Nephron (organoid): Measurements from ENCODE around the gene PRKD1.
A peak's percentile ranks its signal among the peaks of the same experiment; 100 is the strongest.

Experiments
- H3K27ac Mint-ChIP-seq, 3 experiments: 2 replicates each; pipeline ENCODE4 v1.8.0; 2020; ENCODE audit warnings: mixed read lengths in 3 of 3, mild to moderate bottlenecking in 2 of 3, moderate library complexity in 1 of 3
- H3K27me3 Mint-ChIP-seq: 2 replicates; pipeline ENCODE4 v1.8.0; 2021; ENCODE audit warnings: low read depth, mild to moderate bottlenecking, moderate library complexity, mixed read lengths
- H3K36me3 Mint-ChIP-seq: 2 replicates; pipeline ENCODE4 v1.8.0; 2020; ENCODE audit warnings: low read depth, mixed read lengths
- H3K4me1 Mint-ChIP-seq: 2 replicates; pipeline ENCODE4 v1.8.0; 2020; ENCODE audit warnings: mixed read lengths
- H3K4me3 Mint-ChIP-seq, 3 experiments: 2 replicates each; pipeline ENCODE4 v1.8.0; 2020; ENCODE audit warnings: mild to moderate bottlenecking in 3 of 3, mixed read lengths in 3 of 3, moderate library complexity in 2 of 3
- H3K9me3 Mint-ChIP-seq: 2 replicates; pipeline ENCODE4 v1.8.0; 2020; ENCODE audit warnings: mixed read lengths
- CTCF ChIP-seq, 3 experiments: fragments of 200-600 bp; sonication (generic); IDR thresholded peaks; one replicate each; pipeline ENCODE4 v1.5.0; 2021; ENCODE audit warnings: antibody characterized with exemption in 3 of 3; ENCODE audit not compliant: unreplicated experiment in 3 of 3

PRKD1 gene

GRCh38 chr14:29637411-29637810, 290.2 kb downstream of the PRKD1 start:
- TF ChIP-seq CTCF (IDR thresholded peaks at IDR 0.05; ENCODE audit: unreplicated experiment in 3 of 3): no peak
- H3K9me3 Mint-ChIP-seq: no peaks in the 10 kb centered on the region
- H3K4me3 Mint-ChIP-seq: no peak overlapping the region

DNA sequence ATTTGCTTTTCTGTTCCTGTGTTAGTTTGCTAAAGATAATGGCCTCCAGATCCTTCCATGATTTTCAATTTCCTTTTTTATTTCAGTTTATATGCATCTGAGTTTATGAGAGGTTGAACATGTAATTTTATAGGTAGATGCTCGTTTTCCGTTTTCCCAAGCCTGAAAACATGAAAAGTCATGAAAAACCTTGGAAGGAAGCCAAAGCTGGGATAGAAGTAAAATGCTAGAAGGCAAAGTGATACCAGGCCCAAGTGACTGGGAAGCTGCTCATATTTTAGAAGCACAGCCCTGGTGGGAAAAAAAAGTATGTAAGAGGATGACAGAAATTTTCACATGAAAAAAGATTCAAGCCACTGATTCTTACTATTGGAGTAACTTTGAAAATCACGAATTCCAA, 290.8 kb downstream of the PRKD1 start:
- no peak for TF ChIP-seq CTCF (IDR thresholded peaks at IDR 0.05; ENCODE audit: unreplicated experiment in 3 of 3)
- H3K4me1 Mint-ChIP-seq: peaks cover 9% of the 10 kb centered on the region
- H3K27me3 Mint-ChIP-seq: no peaks in the 10 kb centered on the region
- peaks cover 16% of the 10 kb centered on the region for H3K36me3 Mint-ChIP-seq
- H3K27ac Mint-ChIP-seq: peak overlapping the region in 1 of 3 experiments; percentile 80
- no peak overlapping the region for H3K4me3 Mint-ChIP-seq
- H3K9me3 Mint-ChIP-seq: no peaks in the 10 kb centered on the region

More at GRCh38 chr14:29637411-29637810, 290.2 kb downstream of the PRKD1 start:
- Mint-ChIP-seq H3K27me3 (no peaks in the 10 kb centered on the region), H3K27ac (peak overlapping the region in 1 of 3 experiments; percentile 39), H3K4me1 (peaks cover 9% of the 10 kb centered on the region), H3K36me3 (peaks cover 16% of the 10 kb centered on the region)

- H3K4me3 Mint-ChIP-seq: no peak overlapping the region
- H3K27me3 Mint-ChIP-seq: no peaks in the 10 kb centered on the region
- no peaks in the 10 kb centered on the region for H3K4me1 Mint-ChIP-seq
- H3K36me3 Mint-ChIP-seq: peaks cover 8% of the 10 kb centered on the region
- H3K9me3 Mint-ChIP-seq: no peaks in the 10 kb centered on the region
- H3K27ac Mint-ChIP-seq: no peak overlapping the region
- TF ChIP-seq CTCF (IDR thresholded peaks at IDR 0.05; ENCODE audit: unreplicated experiment in 3 of 3): no peak
Observed at GRCh38 chr14:29630566-29631160, 297.0 kb downstream of the PRKD1 start.

GRCh38 chr14:29629839-29630238, 297.8 kb downstream of the PRKD1 start:
- Mint-ChIP-seq H3K4me1 (no peaks in the 10 kb centered on the region), H3K9me3 (no peaks in the 10 kb centered on the region), H3K4me3 (no peak overlapping the region), H3K27me3 (no peaks in the 10 kb centered on the region), H3K27ac (no peak overlapping the region), H3K36me3 (peaks cover 12% of the 10 kb centered on the region)
- no peak for TF ChIP-seq CTCF (IDR thresholded peaks at IDR 0.05; ENCODE audit: unreplicated experiment in 3 of 3)

- no peaks in the 10 kb centered on the region for H3K27me3 Mint-ChIP-seq
- H3K4me3 Mint-ChIP-seq: no peak overlapping the region
- no peak overlapping the region for H3K27ac Mint-ChIP-seq
- H3K9me3 Mint-ChIP-seq: no peaks in the 10 kb centered on the region
- no peaks in the 10 kb centered on the region for H3K4me1 Mint-ChIP-seq
- no peak for TF ChIP-seq CTCF (IDR thresholded peaks at IDR 0.05; ENCODE audit: unreplicated experiment in 3 of 3)
- peaks cover 14% of the 10 kb centered on the region for H3K36me3 Mint-ChIP-seq
Observed at GRCh38 chr14:29627137-29627536, 300.5 kb downstream of the PRKD1 start.
